Sciatic nerve (tissue), 2 donors: ENCODE results near the gene GON4L. TPM values are rescaled to one million over a fixed set of nuclear protein-coding genes. Genes with fewer than 3 reads are reported as not detected.
"Not testable (repeated sequence)": the region's sequence is repeated elsewhere in the genome, so short reads cannot be mapped to it uniquely, and the experiment has no call there.

Experiments used
- ATAC-seq: fragments of 200-7000 bp; cut with Tn5 transposase; one replicate; pipeline ENCODE4 v1.9.1; 2020; ENCODE audit warnings: mild to moderate bottlenecking, moderate library complexity
- DNase-seq: peaks from one replicate; pipeline ENCODE4 v3.0.0-alpha.2; 2020; ENCODE audit warnings: low spot score
- intact Hi-C: fragments of 100-400 bp; cut with DNase I; formaldehyde crosslinking; loops from one replicate; pipeline ENCODE4 v1.14.2; 2022
- total RNA-seq: library from RNA; stranded (reverse); fragmentation: NEBNext Ultra II Directional; extraction: Animal tissue kit (Norgen Biotek cat#: 25700); gene quantifications from one replicate; pipeline ENCODE4 v1.2.1, GENCODE V29; 2021
- donor health status: DM: no; HTN: no; CAD: no.
- donor health status: DM: no; HTN: no; CAD: no.

The GON4L gene
- total RNA-seq, 1 donor from 2014 or later, result 79.6 TPM

GRCh38 chr1:155877945-155878344 lies 20.9 kb upstream of the GON4L start:
- ATAC-seq, result no peak
- intact Hi-C loops, result no loop called here
- DNase-seq, result no peak

- intact Hi-C loops, result no loop called here
- ATAC-seq, result no peak
- no peak for DNase-seq
These were observed 16.8 kb upstream of the GON4L start for GRCh38 chr1:155873860-155874259.

- DNase-seq (no peak), ATAC-seq (peak; percentile 60)
- intact Hi-C loops, result no loop called here
These were observed 15.5 kb upstream of the GON4L start for GRCh38 chr1:155872527-155872926.

DNA sequence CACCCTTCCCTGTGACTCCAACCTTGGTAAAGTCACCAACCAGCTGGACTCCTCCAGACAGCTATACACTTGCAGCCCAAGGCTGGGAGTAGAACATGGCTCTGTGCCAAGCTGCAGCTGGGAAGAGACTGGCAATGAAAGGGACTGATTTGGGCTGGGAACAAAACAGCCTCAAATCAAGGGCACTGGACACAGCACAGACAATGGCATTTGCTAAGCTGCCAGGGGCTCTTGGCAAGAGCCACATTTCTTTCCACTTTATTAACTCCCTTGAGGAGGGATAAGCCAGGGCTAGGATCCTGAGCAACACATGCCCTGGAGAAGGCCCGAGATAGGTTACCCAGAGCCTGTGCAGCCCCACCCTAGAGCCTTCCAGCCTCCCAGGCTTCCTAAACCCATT lies 14.4 kb upstream of the GON4L start:
- intact Hi-C loops, result no loop called here
- ATAC-seq, result peak; percentile 61
- peak; percentile 75 for DNase-seq

GRCh38 chr1:155867766-155868165 lies 10.8 kb upstream of the GON4L start:
- intact Hi-C loops, result no loop called here
- DNase-seq (no peak), ATAC-seq (no peak)

- no peak for DNase-seq
- intact Hi-C loops, result no loop called here
- no peak for ATAC-seq
These were observed 7.4 kb upstream of the GON4L start for GRCh38 chr1:155864393-155864792.

- DNase-seq (no peak), ATAC-seq (no peak)
- intact Hi-C loops, result no loop called here
These were observed 4.9 kb upstream of the GON4L start for GRCh38 chr1:155861896-155862295.

- no peak for DNase-seq
- no peak for ATAC-seq
- intact Hi-C loops, result no loop called here
These were observed 4.0 kb upstream of the GON4L start for GRCh38 chr1:155860970-155861510.

DNA sequence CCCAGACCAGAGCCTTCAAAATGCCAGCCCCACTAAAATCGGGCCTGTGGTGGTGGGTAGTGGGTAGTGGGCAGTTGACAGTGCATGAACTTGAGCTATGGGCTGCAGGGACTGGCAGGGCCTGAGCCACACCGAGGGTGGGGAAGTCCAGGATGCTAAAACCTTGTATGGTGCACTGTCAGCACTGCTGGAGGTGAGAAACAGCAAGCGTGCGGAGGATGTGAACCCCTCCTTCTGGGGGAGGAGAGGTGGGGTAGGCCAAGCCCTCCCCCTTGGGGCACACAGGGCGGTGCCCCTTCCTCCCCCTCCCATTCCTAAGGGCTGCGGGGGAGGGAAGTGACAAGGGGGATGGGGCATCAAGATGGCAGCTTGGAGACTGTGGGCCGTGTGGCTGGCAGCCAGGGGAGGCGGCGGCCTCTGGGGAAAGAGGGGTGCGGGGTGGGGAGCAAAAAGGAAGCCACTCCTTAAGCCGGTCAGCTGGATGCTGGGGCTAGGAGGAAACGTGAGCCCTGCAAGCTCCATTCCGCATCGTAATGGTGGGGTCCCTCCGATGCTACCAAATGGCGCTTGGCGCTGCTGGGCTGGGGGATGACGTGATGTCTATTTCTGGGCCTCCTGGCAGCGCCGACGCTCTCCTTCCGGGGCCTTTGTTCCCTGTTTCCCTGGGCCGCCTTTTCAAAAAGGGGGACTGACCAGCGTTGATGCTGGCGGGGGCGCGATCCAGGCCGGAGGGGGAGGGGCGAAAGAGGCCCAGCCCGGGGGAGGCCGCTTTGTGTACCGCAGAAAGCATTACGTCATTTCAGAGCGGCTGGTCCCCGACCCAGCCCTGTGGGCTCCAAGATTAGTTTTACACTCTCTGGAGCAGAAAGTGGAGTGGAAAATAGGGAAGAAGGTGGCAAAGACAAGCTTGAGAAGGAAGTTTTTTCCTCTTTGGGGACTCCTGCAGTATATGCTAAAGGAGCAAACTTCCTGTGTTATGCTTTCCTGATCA lies 3.2 kb upstream of the GON4L start:
- peak; percentile 94 for DNase-seq
- peak; percentile 71 for ATAC-seq
- intact Hi-C loops, result no loop called here

GRCh38 chr1:155859234-155859829 lies 2.3 kb upstream of the GON4L start, which contains the start of gene SYT11:
TSS of gene SYT11 (plus strand) at chr1:155859567. CDS start at chr1:155859762, 195 bp downstream.
- peak; percentile 98 for DNase-seq
- peak; percentile 94 for ATAC-seq
- intact Hi-C loops, result no loop called here

DNA sequence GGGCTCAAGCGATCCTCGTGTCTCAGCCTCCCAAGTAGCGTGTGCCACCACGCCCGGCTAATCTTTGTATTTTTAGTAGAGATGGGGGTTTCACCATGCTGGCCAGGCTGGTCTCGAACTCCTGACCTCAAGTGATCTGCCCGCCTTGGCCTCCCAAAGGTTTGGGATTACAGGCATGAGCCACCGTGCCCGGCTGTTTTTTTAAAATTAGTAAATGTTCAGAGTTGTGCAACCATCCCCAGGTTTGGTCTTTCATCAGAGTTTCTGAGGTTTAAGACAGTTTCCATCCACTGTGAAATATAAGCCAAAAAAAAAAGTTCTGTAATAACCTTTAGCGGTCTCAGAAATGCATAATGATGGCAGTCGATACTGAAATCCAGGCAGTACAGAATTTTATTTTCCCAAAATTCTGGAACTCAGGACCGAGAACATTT lies 1.8 kb upstream of the GON4L start:
- intact Hi-C loops, result no loop called here
- DNase-seq (no peak), ATAC-seq (peak; percentile 1)

- no peak for ATAC-seq
- DNase-seq, result no peak
- intact Hi-C loops, result no loop called here
These were observed 598 bp downstream of the GON4L start for GRCh38 chr1:155856257-155856974.

- DNase-seq (no peak), ATAC-seq (no peak)
- intact Hi-C loops, result no loop called here
These were observed 6.7 kb downstream of the GON4L start for GRCh38 chr1:155850345-155850744.

- ATAC-seq, result no peak
- DNase-seq, result no peak
- intact Hi-C loops, result no loop called here
These were observed 9.0 kb downstream of the GON4L start for GRCh38 chr1:155847823-155848529.

- ATAC-seq (no peak), DNase-seq (no peak)
- intact Hi-C loops, result no loop called here
These were observed 12.1 kb downstream of the GON4L start for GRCh38 chr1:155844860-155845421.

GRCh38 chr1:155840386-155840785 lies 16.6 kb downstream of the GON4L start:
- DNase-seq (no peak), ATAC-seq (no peak)
- intact Hi-C loops, result no loop called here

DNA sequence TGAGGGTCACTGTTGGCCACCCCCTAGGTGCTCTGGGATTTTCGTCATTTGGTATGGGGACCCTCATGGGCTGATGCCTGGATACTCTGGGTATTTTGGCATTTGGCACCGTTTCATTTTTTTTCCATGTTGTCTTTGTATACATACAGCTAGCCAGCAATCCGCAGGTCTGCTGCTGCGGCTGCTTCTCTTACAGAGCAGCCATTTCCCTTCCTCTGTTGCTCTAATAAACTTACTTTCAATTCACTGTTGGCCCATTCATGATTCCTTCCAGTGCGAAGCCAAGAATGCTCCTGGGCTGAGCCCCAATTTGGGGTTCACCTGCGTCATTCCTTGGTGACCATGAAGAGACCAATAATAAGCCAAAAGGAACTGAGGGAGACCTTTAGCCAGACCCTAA lies 21.5 kb downstream of the GON4L start:
- no peak for DNase-seq
- ATAC-seq, result no peak

DNA sequence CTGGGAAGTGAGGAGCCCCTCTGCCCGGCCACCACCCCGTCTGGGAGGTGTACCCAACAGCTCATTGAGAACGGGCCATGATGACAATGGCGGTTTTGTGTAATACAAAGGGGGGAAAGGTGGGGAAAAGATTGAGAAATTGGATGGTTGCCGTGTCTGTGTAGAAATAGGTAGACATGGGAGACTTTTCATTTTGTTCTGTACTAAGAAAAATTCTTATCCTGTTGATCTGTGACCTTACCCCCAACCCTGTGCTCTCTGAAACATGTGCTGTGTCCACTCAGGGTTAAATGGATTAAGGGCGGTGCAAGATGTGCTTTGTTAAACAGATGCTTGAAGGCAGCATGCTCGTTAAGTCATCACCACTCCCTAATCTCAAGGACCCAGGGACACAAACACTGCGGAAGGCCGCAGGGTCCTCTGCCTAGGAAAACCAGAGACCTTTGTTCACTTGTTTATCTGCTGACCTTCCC lies 22.1 kb downstream of the GON4L start:
- ATAC-seq, DNase-seq, intact Hi-C loops: not testable (repeated sequence)

More for the DNA sequence above, 21.5 kb downstream of the GON4L start:
- intact Hi-C loops, result no loop called here
